ENCODE results near the gene HES1.

HES1 gene

GRCh38 chr3:194162070-194162678, 26.2 kb downstream of the HES1 start:
- H3K4me2 ChIP-seq (ENCODE audit: low read length), result no peak overlapping the region
- TF ChIP-seq CTCF (IDR thresholded peaks at IDR 0.05; ENCODE audit: low read depth, low read length) (no peak), EZH2phosphoT487 (IDR thresholded peaks at IDR 0.05; ENCODE audit: low read depth) (no peak)
- H3K4me1 ChIP-seq (ENCODE audit: low read length), result no peaks in the 10 kb centered on the region

DNA sequence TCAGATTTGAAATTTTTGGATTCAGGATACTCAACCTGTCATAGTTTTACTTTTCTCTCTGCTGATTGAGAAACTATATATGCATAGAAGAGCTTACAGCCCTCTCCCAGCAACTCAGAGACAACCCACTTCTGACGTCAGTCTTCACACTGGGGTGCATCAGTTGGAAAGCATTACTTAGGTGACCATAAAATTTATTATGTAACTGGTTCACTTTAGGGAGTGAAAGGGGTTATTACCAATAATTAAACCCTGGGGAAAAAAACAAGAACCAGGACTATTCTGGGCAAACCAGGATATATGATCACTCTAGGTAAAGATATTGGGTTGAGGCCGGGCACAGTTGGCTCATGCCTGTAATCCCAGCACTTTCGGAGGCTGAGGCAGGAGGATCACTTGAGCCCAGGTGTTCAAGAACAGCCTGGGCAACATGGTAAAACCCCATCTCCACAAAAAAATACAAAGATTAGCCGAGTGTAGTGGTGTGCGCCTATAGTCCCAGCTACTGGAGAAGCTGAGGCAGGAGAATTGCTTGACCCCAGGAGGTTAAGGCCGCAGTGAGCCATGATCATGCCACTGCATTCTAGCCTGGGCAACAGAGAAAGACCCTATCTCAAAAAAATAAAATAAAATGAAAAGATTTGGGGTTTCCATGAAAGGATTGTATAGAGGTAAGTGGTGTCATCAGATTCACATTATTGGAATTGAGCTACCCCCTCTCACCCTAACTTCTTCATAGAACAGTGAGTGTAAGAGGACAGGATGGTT, 27.1 kb downstream of the HES1 start:
- Histone ChIP-seq H3K36me3 (replicated peaks; ENCODE audit: low read depth, low read length) (no peaks in the 10 kb centered on the region), H3K79me2 (ENCODE audit: low read length) (no peaks in the 10 kb centered on the region), H3K4me2 (ENCODE audit: low read length) (no peak overlapping the region), H3K27me3 (ENCODE audit: low read depth, low read length) (peaks cover 79% of the 10 kb centered on the region), H4K20me1 (ENCODE audit: insufficient read depth, low read length) (no peaks in the 10 kb centered on the region), H3K9ac (ENCODE audit: low read length) (no peak overlapping the region), H2AFZ (ENCODE audit: low read depth, low read length) (no peak overlapping the region), H3K4me3 (ENCODE audit: low read length) (no peak overlapping the region), H3K27ac (ENCODE audit: low read length) (no peak overlapping the region), H3K9me3 (ENCODE audit: insufficient read depth, low read length) (no peaks in the 10 kb centered on the region), H3K4me1 (ENCODE audit: low read length) (no peaks in the 10 kb centered on the region)
- no peak for TF ChIP-seq CTCF (IDR thresholded peaks at IDR 0.05; ENCODE audit: low read depth, low read length)
- no peak for TF ChIP-seq EZH2phosphoT487 (IDR thresholded peaks at IDR 0.05; ENCODE audit: low read depth)

More at GRCh38 chr3:194162070-194162678, 26.2 kb downstream of the HES1 start:
- H3K4me3 ChIP-seq (ENCODE audit: low read length), result no peak overlapping the region
- no peaks in the 10 kb centered on the region for H3K79me2 ChIP-seq (ENCODE audit: low read length)
- H3K27me3 ChIP-seq (ENCODE audit: low read depth, low read length), result peaks cover 74% of the 10 kb centered on the region
- H3K27ac ChIP-seq (ENCODE audit: low read length), result no peak overlapping the region
- H3K9me3 ChIP-seq (ENCODE audit: insufficient read depth, low read length), result no peaks in the 10 kb centered on the region
- H2AFZ ChIP-seq (ENCODE audit: low read depth, low read length), result no peak overlapping the region
- no peaks in the 10 kb centered on the region for H4K20me1 ChIP-seq (ENCODE audit: insufficient read depth, low read length)
- H3K9ac ChIP-seq (ENCODE audit: low read length), result no peak overlapping the region
- no peaks in the 10 kb centered on the region for H3K36me3 ChIP-seq (replicated peaks; ENCODE audit: low read depth, low read length)

DNA sequence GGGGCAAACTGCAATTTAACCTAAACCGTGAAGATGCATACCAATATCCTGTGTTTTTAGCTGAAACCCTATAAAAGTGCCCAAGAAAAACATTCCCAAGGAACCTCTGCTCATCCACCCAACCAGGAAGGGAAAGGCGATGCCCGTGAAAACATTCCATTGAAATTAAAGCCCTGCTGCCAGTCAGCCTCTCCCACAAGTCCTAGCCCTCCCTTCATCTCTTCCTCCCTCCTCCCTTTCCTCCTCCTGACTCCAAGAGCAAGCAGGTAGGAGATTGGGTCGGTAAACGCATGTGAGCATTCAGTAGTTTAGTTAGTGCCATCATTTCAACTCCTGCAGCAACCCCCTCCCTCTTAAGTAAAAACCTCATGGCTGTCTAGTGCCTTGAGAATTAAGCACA, 27.7 kb downstream of the HES1 start:
- no peak overlapping the region for H3K4me2 ChIP-seq (ENCODE audit: low read length)
- H2AFZ ChIP-seq (ENCODE audit: low read depth, low read length), result no peak overlapping the region
- no peak for TF ChIP-seq CTCF (IDR thresholded peaks at IDR 0.05; ENCODE audit: low read depth, low read length)
- TF ChIP-seq EZH2phosphoT487 (IDR thresholded peaks at IDR 0.05; ENCODE audit: low read depth), result no peak
- H3K4me3 ChIP-seq (ENCODE audit: low read length), result no peak overlapping the region
- H3K36me3 ChIP-seq (replicated peaks; ENCODE audit: low read depth, low read length), result no peaks in the 10 kb centered on the region
- no peak overlapping the region for H3K27ac ChIP-seq (ENCODE audit: low read length)
- H3K9me3 ChIP-seq (ENCODE audit: insufficient read depth, low read length), result no peaks in the 10 kb centered on the region
- no peak overlapping the region for H3K9ac ChIP-seq (ENCODE audit: low read length)
- H3K79me2 ChIP-seq (ENCODE audit: low read length), result no peaks in the 10 kb centered on the region
- no peaks in the 10 kb centered on the region for H4K20me1 ChIP-seq (ENCODE audit: insufficient read depth, low read length)
- H3K27me3 ChIP-seq (ENCODE audit: low read depth, low read length), result peaks cover 80% of the 10 kb centered on the region
- H3K4me1 ChIP-seq (ENCODE audit: low read length), result no peaks in the 10 kb centered on the region

GRCh38 chr3:194164861-194165260, 28.9 kb downstream of the HES1 start:
- peaks cover 92% of the 10 kb centered on the region for H3K27me3 ChIP-seq (ENCODE audit: low read depth, low read length)
- no peaks in the 10 kb centered on the region for H3K4me1 ChIP-seq (ENCODE audit: low read length)
- TF ChIP-seq EZH2phosphoT487 (IDR thresholded peaks at IDR 0.05; ENCODE audit: low read depth) (no peak), CTCF (IDR thresholded peaks at IDR 0.05; ENCODE audit: low read depth, low read length) (no peak)
- no peaks in the 10 kb centered on the region for H3K36me3 ChIP-seq (replicated peaks; ENCODE audit: low read depth, low read length)
- no peak overlapping the region for H3K4me3 ChIP-seq (ENCODE audit: low read length)
- H4K20me1 ChIP-seq (ENCODE audit: insufficient read depth, low read length), result no peaks in the 10 kb centered on the region
- no peak overlapping the region for H3K9ac ChIP-seq (ENCODE audit: low read length)
- H3K4me2 ChIP-seq (ENCODE audit: low read length), result no peak overlapping the region
- H2AFZ ChIP-seq (ENCODE audit: low read depth, low read length), result no peak overlapping the region
- H3K79me2 ChIP-seq (ENCODE audit: low read length), result no peaks in the 10 kb centered on the region
- H3K9me3 ChIP-seq (ENCODE audit: insufficient read depth, low read length), result no peaks in the 10 kb centered on the region
- no peak overlapping the region for H3K27ac ChIP-seq (ENCODE audit: low read length)

Data from OCI-LY3 (cell line).